HUES48 (cell line): ENCODE measurements around the gene HIPK3.

Experiments
- H3K27ac ChIP-seq: one replicate; pipeline ENCODE4 v1.7.0; 2013; ENCODE audit warnings: low read depth, low read length, inconsistent platforms
- H3K27me3 ChIP-seq: 2 replicates; pipeline ENCODE4 v1.6.1; 2013; ENCODE audit warnings: mild to moderate bottlenecking, low read length; ENCODE audit not compliant: control insufficient read depth, insufficient read depth
- H3K36me3 ChIP-seq: 2 replicates; pipeline ENCODE4 v1.6.1; 2013; ENCODE audit warnings: low read length; ENCODE audit not compliant: control insufficient read depth, insufficient read depth
- H3K4me1 ChIP-seq: 2 replicates; pipeline ENCODE4 v1.6.1; 2013; ENCODE audit warnings: mild to moderate bottlenecking, low read length; ENCODE audit not compliant: control insufficient read depth, insufficient read depth
- H3K4me3 ChIP-seq: 2 replicates; pipeline ENCODE4 v1.5.1; 2013; ENCODE audit warnings: mild to moderate bottlenecking, low read depth, low read length
- H3K9ac ChIP-seq: 2 replicates; pipeline ENCODE4 v1.6.1; 2013; ENCODE audit warnings: mild to moderate bottlenecking, low read depth, low read length, moderate library complexity
- H3K9me3 ChIP-seq: 2 replicates; pipeline ENCODE4 v1.6.1; 2013; ENCODE audit warnings: low read length; ENCODE audit not compliant: control insufficient read depth, insufficient read depth

Gene HIPK3

DNA sequence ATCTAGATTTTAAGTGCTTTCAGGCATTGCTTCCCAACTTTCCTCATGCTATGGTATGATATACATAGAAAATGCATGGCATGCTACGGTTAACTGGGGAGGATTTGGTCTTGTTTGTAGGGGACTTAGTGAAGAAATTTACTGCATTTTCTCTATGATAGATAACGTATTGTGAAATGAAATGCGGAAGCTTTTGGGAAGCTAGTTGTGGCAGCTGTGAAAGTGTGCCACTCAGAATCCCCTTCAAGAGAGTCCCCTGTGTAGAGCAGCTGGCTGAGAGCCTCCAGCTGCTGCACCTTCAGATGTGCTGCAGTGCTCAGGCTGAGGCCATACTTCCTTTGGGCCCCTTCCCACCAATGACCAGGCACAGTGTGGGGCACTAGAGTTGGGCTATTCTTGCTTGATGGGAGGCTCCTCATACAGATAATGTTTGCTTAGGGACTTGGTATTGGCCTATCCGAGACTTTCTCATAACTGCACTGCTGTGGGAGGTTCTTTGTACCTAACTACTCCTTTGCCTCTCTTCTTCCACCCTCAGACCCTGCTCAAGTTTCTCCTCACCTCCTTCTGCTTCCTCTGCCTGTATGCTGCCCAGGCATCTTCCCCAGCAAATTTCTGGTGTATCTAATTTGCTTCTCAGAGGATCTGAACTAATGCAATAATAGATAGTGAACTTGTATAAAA is 67.3 kb downstream of the HIPK3 start:
- Histone ChIP-seq H3K9ac (no peak overlapping the region), H3K27ac (no peak overlapping the region), H3K9me3 (no peaks in the 10 kb centered on the region), H3K36me3 (no peaks in the 10 kb centered on the region), H3K4me3 (no peak overlapping the region), H3K27me3 (no peaks in the 10 kb centered on the region), H3K4me1 (peaks cover 18% of the 10 kb centered on the region)

DNA sequence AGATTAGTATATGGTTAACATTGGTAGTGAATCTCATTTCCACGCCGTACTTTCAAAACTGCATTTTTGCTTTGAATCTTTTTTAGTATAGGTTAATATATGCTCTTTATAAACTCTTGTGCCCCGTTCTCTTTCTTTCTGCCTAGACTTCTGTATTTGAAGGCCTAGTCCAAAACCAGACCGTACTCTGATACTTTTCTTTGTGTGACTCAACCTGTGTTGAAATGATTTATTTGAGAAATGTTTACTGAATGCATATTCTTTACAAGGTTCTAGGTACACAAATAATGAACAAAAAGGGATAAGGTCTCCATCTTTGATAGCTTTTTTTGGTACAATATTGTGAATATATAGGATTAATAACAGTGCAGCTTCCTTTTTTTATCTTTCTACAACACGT is 68.3 kb downstream of the HIPK3 start:
- H3K4me3 ChIP-seq: no peak overlapping the region
- no peak overlapping the region for H3K9ac ChIP-seq
- no peaks in the 10 kb centered on the region for H3K36me3 ChIP-seq
- no peaks in the 10 kb centered on the region for H3K9me3 ChIP-seq
- no peak overlapping the region for H3K27ac ChIP-seq
- H3K27me3 ChIP-seq: no peaks in the 10 kb centered on the region
- H3K4me1 ChIP-seq: peaks cover 13% of the 10 kb centered on the region

- Histone ChIP-seq H3K9ac (no peak overlapping the region), H3K4me3 (no peak overlapping the region), H3K36me3 (peaks cover 4% of the 10 kb centered on the region; the same call in 1 of the 2 replicates), H3K4me1 (no peaks in the 10 kb centered on the region), H3K27me3 (no peaks in the 10 kb centered on the region), H3K9me3 (no peaks in the 10 kb centered on the region), H3K27ac (no peak overlapping the region)
These were observed 72.6 kb downstream of the HIPK3 start for GRCh38 chr11:33329705-33330329.

DNA sequence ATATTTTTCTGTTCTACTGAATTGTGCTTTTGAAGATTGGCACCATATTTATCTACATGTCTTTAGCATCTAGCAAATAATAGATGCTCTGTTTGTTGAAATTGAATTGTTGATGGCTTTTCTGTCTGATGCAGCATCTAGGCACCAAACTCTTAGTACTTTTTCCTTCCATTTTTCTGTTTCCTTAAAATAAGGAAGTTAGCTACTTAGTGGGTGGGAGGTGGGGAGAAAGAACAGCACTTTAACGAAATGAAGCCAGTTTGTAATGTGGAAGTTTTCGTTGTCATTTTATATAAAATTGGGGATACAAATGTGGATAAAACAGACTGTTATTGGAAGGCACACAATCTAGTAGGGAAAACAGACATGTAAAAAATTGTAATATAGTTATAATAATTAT is 76.6 kb downstream of the HIPK3 start:
- Histone ChIP-seq H3K27me3 (no peaks in the 10 kb centered on the region), H3K4me1 (no peaks in the 10 kb centered on the region), H3K9me3 (no peaks in the 10 kb centered on the region), H3K27ac (no peak overlapping the region), H3K4me3 (no peak overlapping the region), H3K36me3 (peaks cover 7% of the 10 kb centered on the region; the same call in 1 of the 2 replicates), H3K9ac (no peak overlapping the region)

- peaks cover 10% of the 10 kb centered on the region; the same call in 1 of the 2 replicates for H3K36me3 ChIP-seq
- no peak overlapping the region for H3K4me3 ChIP-seq
- H3K9ac ChIP-seq: no peak overlapping the region
- no peaks in the 10 kb centered on the region for H3K27me3 ChIP-seq
- no peaks in the 10 kb centered on the region for H3K9me3 ChIP-seq
- no peak overlapping the region for H3K27ac ChIP-seq
- H3K4me1 ChIP-seq: no peaks in the 10 kb centered on the region
These were observed 77.4 kb downstream of the HIPK3 start for GRCh38 chr11:33334627-33335026.

GRCh38 chr11:33339247-33339646 is 82.1 kb downstream of the HIPK3 start:
- H3K9me3 ChIP-seq: no peaks in the 10 kb centered on the region
- no peak overlapping the region for H3K9ac ChIP-seq
- no peak overlapping the region for H3K27ac ChIP-seq
- no peaks in the 10 kb centered on the region for H3K4me1 ChIP-seq
- H3K36me3 ChIP-seq: peaks cover 35% of the 10 kb centered on the region
- no peak overlapping the region for H3K4me3 ChIP-seq
- no peaks in the 10 kb centered on the region for H3K27me3 ChIP-seq

DNA sequence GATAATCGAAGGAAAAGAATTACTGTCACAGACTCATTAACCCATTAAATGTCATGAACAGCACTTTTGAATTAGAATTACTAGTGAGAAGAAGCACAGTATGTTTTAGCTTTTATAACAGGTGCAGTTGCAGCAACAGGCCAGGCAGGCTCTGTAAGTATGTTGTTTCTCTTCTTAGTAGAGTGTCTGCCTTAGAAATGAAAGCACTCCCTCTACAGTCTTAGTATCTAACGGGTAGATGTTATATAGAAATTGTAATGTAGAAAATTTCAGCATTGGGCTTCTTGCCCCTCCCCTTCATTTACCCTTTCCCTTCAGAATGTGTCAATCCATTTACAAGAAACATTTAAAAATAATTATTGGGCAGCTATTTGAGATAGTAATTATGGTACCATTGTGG is 87.4 kb downstream of the HIPK3 start:
- H3K4me3 ChIP-seq: no peak overlapping the region
- H3K36me3 ChIP-seq: peaks cover 66% of the 10 kb centered on the region
- H3K4me1 ChIP-seq: no peaks in the 10 kb centered on the region
- no peaks in the 10 kb centered on the region for H3K9me3 ChIP-seq
- no peak overlapping the region for H3K9ac ChIP-seq
- no peak overlapping the region for H3K27ac ChIP-seq
- H3K27me3 ChIP-seq: no peaks in the 10 kb centered on the region

GRCh38 chr11:33347490-33348125 is 90.4 kb downstream of the HIPK3 start:
- Histone ChIP-seq H3K9ac (no peak overlapping the region), H3K36me3 (peaks cover 72% of the 10 kb centered on the region), H3K27me3 (no peaks in the 10 kb centered on the region), H3K27ac (no peak overlapping the region), H3K4me1 (no peaks in the 10 kb centered on the region), H3K4me3 (no peak overlapping the region), H3K9me3 (no peaks in the 10 kb centered on the region)

GRCh38 chr11:33350287-33350686 is 93.1 kb downstream of the HIPK3 start:
- H3K36me3 ChIP-seq: peaks cover 81% of the 10 kb centered on the region
- H3K4me1 ChIP-seq: no peaks in the 10 kb centered on the region

GRCh38 chr11:33358150-33358831 is 101.1 kb downstream of the HIPK3 start:
- Histone ChIP-seq H3K9me3 (no peaks in the 10 kb centered on the region), H3K4me3 (no peak overlapping the region), H3K27me3 (no peaks in the 10 kb centered on the region), H3K27ac (no peak overlapping the region), H3K9ac (no peak overlapping the region), H3K4me1 (no peaks in the 10 kb centered on the region), H3K36me3 (peaks cover 9% of the 10 kb centered on the region)

More at GRCh38 chr11:33350287-33350686, 93.1 kb downstream of the HIPK3 start:
- Histone ChIP-seq H3K4me3 (no peak overlapping the region), H3K27me3 (no peaks in the 10 kb centered on the region), H3K27ac (no peak overlapping the region), H3K9ac (no peak overlapping the region), H3K9me3 (no peaks in the 10 kb centered on the region)

DNA sequence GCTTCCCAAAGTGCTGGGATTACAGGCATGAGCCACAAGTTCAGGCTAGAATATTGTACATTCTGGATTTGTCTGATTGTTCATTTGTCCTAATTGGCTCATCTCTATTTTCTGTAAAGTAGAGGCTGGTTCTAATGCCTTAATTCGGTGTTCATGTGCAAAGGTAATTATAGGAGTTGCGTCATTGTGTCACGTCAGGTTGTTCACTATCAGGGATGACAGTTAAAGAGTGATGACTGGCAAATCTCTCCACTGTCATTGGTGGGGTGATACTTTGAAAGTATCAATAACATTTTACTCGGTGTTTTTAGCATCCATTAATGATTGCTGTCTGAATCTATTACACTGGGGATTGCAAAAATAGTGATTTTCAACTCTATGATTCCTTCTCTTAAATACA is 103.5 kb downstream of the HIPK3 start:
- Histone ChIP-seq H3K9ac (no peak overlapping the region), H3K27ac (no peak overlapping the region), H3K4me3 (no peak overlapping the region), H3K9me3 (no peaks in the 10 kb centered on the region), H3K4me1 (no peaks in the 10 kb centered on the region), H3K36me3 (no peaks in the 10 kb centered on the region), H3K27me3 (no peaks in the 10 kb centered on the region)
